Neural crest cell (in vitro differentiated cells): ENCODE data around the gene FAM174C. TPM values are rescaled to one million over a fixed set of nuclear protein-coding genes. Genes with fewer than 3 reads are reported as not detected.

Experiments
- DNase-seq: peaks from one replicate; pipeline ENCODE4 v3.0.0; 2021; ENCODE audit warnings: low read depth, mixed read lengths, low spot score
- H3K27ac Mint-ChIP-seq: one replicate; pipeline ENCODE4 v1.8.0; 2021; ENCODE audit warnings: mild to moderate bottlenecking, mixed read lengths; ENCODE audit not compliant: unreplicated experiment
- H3K27me3 Mint-ChIP-seq: 2 replicates; pipeline ENCODE4 v1.8.0; 2021; ENCODE audit warnings: low read depth, mild to moderate bottlenecking, mixed read lengths
- H3K36me3 Mint-ChIP-seq: 2 replicates; pipeline ENCODE4 v1.8.0; 2021; ENCODE audit warnings: low read depth, mild to moderate bottlenecking, mixed read lengths
- H3K4me1 Mint-ChIP-seq: 2 replicates; pipeline ENCODE4 v1.8.0; 2021; ENCODE audit warnings: mixed read lengths
- H3K4me3 Mint-ChIP-seq: one replicate; pipeline ENCODE4 v1.8.0; 2021; ENCODE audit warnings: mild to moderate bottlenecking, mixed read lengths
- H3K9me3 Mint-ChIP-seq: 2 replicates; pipeline ENCODE4 v1.8.0; 2021; ENCODE audit warnings: mixed read lengths
- CTCF ChIP-seq: fragments of 200-600 bp; sonication (generic); conservative IDR thresholded peaks from 2 replicates; pipeline ENCODE4 v1.5.0; 2021; ENCODE audit warnings: antibody characterized with exemption, mild to moderate bottlenecking
- total RNA-seq: library from RNA; stranded (reverse); gene quantifications from 2 replicates; pipeline ENCODE4 v1.2.1, GENCODE V29; 2021

The FAM174C gene
- total RNA-seq, 1 donor from 2014 or later = 36.6 TPM

DNA sequence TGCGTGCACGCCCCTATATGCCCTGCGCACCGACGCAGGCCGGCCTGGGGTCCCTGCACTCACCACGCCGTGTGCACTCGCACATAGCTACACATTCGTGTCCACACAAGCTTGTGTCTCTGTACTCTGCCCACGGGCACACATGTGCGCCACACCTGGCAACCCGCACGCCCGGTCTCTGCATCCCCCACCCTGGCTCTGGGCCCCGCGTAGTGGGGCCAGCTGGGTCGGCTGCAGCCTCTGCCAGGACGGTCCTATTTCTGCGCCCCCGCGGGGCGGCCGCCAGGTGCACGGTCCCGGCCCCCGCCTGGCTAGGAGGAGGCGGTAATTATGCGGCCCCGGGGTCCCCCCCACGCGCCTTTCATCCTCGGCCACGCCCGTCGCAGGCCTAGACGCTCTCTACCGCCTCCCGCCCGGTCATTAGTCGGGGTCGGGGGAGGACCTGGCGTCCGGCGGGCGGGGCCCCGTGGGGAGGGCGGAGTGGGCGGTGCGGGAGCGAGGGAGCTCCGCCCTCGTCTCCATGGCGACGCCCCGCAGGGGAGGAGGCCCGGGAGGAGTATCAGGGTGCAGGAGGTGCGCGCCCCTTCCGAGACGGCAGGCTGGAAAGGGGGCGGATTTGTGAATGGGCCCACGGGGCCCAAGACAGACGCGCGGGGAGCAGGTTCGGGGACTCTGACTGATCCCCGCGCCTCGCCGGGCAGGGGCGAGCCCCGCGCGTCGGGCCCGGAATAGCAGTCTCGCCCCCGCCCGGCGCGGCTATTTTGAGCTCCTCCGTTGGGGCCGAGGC lies 9.0 kb upstream of the FAM174C start:
- Mint-ChIP-seq H3K27ac (no peak overlapping the region), H3K4me1 (peaks cover 72% of the 10 kb centered on the region), H3K27me3 (peaks cover 30% of the 10 kb centered on the region), H3K36me3 (peaks cover 7% of the 10 kb centered on the region), H3K4me3 (peak overlapping the region; percentile 86), H3K9me3 (no peaks in the 10 kb centered on the region)
- DNase-seq = peak; percentile 56
- no peak for TF ChIP-seq CTCF

DNA sequence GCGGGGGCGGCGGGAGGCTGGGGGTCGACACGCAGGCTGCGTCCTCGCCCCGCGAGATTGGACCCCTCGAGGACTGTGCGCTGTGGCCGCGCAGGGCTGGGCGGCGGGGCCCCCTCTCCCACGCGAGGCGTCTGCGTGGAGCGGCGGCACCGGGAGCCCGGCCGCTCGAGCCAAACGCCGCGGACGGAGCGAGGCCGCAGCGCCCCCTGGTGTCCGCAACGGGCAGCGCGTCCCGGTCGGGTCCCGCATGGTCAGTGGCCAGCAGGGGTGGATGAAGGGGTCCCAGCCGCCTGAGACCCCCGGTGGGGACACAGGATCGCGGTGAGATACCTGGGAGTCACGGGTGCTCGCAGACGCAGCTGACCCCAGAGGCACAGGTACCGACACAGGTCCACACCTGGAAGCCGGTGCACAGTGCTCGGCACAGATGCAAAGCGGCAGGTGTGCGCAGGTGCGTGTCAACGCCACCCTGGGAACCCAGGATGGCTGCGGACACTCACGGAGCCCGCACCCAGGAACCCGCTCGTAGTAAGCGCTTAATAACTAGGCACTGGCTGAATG lies 8.3 kb upstream of the FAM174C start:
- TF ChIP-seq CTCF = peak; percentile 97
- H3K27ac Mint-ChIP-seq = peak overlapping the region; percentile 62
- peak overlapping the region; percentile 80 for H3K4me3 Mint-ChIP-seq
- H3K36me3 Mint-ChIP-seq = peaks cover 12% of the 10 kb centered on the region
- peaks cover 72% of the 10 kb centered on the region for H3K4me1 Mint-ChIP-seq
- peak; percentile 89 for DNase-seq
- H3K9me3 Mint-ChIP-seq = no peaks in the 10 kb centered on the region
- peaks cover 24% of the 10 kb centered on the region for H3K27me3 Mint-ChIP-seq

DNA sequence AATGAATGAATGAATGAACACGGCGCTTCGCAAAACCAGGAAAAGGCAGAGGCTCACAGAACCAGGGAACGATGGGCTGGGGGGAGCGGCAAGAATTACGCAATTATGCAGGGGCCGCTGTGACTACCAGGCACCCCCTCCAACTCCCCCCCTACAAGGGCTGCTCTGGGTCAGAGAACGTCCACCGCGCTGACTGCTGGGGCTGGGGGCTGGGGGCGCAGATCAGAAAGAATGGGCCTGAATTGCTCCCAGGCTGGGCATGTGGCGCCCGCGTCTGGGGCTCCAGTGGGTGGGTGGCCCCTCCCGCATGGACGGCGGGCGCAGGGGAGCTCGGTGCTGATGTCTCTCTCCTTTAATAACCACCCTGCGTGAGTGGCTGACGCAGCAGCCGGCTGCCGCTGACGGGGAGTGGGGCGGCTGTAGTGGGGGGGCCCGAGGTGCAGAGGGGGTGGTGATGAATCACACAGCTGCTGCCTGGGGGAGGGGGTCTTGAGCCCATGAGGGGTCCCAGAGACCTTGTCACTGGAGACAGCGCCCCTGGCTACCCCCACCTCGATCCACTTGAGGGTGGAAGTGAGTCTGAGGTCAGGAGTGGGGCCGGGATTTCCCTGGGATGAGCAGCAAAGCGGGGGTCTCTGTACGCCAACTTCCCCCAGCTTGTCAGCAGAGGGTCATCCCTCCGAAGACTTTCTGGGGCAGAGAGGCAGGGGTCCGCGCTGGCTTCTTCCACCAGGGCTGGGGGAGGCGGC lies 7.7 kb upstream of the FAM174C start:
- Mint-ChIP-seq H3K9me3 (no peaks in the 10 kb centered on the region), H3K36me3 (peaks cover 13% of the 10 kb centered on the region), H3K4me3 (peak overlapping the region; percentile 80), H3K27ac (peak overlapping the region; percentile 62), H3K4me1 (peaks cover 72% of the 10 kb centered on the region), H3K27me3 (peaks cover 25% of the 10 kb centered on the region)
- DNase-seq = no peak
- TF ChIP-seq CTCF = no peak

DNA sequence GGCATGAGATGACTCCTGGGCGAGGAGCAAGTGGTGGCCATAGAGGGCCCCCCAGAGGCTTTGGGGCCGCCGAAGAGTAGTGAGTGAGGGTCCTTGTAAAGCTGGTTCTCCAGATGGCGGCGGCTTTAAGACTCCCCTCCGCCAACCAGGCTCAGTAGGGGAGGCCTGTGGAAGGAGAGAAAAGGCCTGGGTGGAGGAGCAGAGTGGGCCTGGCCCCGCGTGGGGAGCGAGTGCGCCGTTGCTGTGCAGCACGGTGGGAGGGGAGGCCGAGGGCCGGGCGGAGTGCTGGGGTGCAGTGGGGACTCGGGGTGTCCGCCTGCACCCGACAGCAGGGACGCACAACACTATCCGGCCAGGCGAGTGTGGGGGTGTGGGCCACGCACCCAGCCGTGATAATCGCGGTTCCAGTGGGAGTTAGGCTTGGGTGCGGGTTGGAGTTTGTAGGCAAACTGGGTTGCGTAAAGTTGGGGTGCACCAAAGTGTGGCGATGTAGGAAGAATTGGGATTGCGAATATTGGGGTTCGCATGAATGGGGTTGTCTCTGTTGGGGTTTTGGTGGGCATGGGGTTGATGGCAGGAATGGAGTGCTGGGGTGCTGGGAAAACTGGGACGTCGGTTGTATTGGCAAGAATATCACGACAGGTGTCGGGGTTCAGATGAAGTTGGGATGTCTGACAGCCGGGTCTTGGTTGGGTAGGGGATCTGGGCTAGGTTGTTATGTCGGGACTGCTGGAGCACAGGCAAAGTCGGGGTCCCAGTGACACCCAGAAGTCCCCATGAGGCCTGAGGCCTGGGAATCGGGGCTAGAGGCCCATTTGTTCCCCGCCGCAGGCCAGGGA lies 6.9 kb upstream of the FAM174C start:
- Mint-ChIP-seq H3K36me3 (peaks cover 17% of the 10 kb centered on the region), H3K4me1 (peaks cover 72% of the 10 kb centered on the region), H3K9me3 (no peaks in the 10 kb centered on the region), H3K4me3 (peak overlapping the region; percentile 89), H3K27ac (peak overlapping the region; percentile 67), H3K27me3 (peaks cover 26% of the 10 kb centered on the region)
- no peak for TF ChIP-seq CTCF
- DNase-seq = no peak

DNA sequence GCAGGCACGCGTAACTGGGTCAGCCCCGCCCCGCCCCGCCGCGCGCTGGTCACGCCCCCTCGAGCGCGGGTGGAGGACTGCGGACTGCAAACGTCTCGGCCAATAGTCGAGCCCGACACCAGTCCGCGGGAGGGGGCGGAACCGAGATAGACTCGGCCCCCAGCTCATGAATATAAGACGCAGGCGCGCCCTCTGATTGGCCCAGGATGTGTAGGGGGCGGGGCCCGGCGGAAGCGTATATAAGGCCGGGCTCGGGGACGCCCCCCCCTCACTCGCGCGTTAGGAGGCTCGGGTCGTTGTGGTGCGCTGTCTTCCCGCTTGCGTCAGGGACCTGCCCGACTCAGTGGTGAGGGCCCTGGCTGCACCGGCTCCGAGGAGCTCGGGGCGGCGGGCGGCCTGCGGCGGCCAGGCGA lies 6.3 kb upstream of the FAM174C start, which contains the start of gene CIRBP:
Gene CIRBP (plus strand): TSS at position 268 of the 413 bp plus-strand sequence. CDS start 1,602 bp downstream, outside the sequence.
- Mint-ChIP-seq H3K27me3 (peaks cover 32% of the 10 kb centered on the region), H3K4me3 (peak within 1 kb of the TSS; percentile 91), H3K4me1 (peaks cover 76% of the 10 kb centered on the region), H3K36me3 (peaks cover 23% of the 10 kb centered on the region), H3K9me3 (no peaks in the 10 kb centered on the region), H3K27ac (peak within 1 kb of the TSS; percentile 98)
- DNase-seq = peak; percentile 99
- TF ChIP-seq CTCF = no peak
